Astrocyte of the spinal cord (primary cell): ENCODE results near the gene LRRC26.

Experiments
- DNase-seq: peaks from one replicate; pipeline ENCODE4 v3.0.0; 2011; ENCODE audit warnings: low read depth, low spot score
- H3K4me3 ChIP-seq: 2 replicates; pipeline ENCODE4 v1.5.1; 2011; ENCODE audit warnings: low read depth, mild to moderate bottlenecking, low read length, moderate library complexity
- in situ Hi-C: cut with HindIII; loops from 2 replicates; pipeline ENCODE4 v1.10.0; 2017; ENCODE audit warnings: low sequenced_read_pairs
- TF ChIP-seq, protein P1 (sequence below): IDR thresholded peaks from 2 replicates; pipeline ENCODE4 v1.5.1; 2012; ENCODE audit warnings: low read depth, mild to moderate bottlenecking, low read length, inconsistent platforms

The LRRC26 gene

DNA sequence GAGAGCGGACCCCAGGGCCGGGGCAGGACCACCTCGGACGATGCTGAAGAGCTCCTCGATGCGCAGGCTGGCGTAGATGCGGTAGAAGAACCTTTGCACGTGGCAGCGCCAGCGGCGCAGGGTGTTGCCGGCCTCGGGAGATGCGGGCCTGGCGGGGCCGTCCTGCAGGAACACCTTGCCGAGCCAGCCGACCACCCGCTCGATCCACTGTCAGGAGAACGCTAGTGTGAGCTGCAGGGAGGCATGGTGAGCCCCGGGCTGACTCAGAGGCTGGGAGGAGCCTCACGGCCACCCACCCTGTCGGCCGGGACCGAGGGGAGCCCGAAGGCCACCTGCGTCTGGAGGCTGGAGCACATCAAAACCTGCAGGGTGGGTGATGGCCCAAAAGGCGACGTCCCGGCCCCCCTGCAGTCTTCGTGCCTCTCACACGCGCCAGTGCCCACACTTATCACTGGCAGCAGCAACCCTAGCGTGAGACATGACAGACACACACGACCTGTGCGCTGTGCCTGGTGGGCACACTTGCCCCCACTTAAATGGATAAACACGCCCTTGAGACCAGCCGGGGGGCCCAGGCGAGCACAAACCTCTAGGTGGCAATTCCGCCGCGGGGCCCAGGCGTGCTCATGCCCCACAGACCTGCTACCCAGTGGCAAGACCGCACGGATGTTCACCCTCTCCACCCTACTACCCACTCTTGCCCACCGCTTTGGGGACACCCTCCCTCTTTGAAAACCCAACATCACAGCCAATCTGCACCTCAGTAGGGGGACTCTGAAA is 15.2 kb upstream of the LRRC26 start:
- TF ChIP-seq, protein P1, sequence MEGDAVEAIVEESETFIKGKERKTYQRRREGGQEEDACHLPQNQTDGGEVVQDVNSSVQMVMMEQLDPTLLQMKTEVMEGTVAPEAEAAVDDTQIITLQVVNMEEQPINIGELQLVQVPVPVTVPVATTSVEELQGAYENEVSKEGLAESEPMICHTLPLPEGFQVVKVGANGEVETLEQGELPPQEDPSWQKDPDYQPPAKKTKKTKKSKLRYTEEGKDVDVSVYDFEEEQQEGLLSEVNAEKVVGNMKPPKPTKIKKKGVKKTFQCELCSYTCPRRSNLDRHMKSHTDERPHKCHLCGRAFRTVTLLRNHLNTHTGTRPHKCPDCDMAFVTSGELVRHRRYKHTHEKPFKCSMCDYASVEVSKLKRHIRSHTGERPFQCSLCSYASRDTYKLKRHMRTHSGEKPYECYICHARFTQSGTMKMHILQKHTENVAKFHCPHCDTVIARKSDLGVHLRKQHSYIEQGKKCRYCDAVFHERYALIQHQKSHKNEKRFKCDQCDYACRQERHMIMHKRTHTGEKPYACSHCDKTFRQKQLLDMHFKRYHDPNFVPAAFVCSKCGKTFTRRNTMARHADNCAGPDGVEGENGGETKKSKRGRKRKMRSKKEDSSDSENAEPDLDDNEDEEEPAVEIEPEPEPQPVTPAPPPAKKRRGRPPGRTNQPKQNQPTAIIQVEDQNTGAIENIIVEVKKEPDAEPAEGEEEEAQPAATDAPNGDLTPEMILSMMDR: no peak
- no peak for DNase-seq
- no peak overlapping the region for H3K4me3 ChIP-seq
- in situ Hi-C loops: no loop called here

DNA sequence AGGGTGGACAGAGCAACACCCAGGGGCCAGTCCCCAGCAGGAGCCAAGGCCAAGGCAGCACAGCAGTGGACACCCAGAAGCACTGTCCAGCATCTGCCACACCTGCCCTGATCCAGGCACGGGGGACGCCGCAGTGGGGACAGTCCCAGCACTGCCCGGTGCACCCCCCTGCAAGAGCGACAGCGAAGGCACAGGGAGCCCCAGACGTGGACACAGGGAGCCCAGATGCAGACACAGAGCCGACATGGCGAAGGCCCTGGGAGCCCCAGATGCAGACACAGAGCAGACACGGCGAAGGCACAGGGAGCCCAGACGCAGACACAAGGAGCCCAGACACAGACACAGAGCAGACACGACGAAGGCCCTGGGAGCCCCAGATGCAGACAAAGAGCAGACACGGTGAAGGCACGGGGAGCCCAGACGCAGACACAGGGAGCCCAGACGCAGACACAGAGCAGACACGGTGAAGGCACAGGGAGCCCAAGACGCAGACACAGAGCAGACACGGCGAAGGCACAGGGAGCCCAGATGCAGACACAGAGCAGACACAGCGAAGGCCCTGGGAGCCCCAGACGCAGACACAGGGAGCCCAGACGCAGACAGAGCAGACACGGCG is 14.2 kb upstream of the LRRC26 start:
- no peak overlapping the region for H3K4me3 ChIP-seq
- TF ChIP-seq, protein P1: no peak
- no peak for DNase-seq
- in situ Hi-C loops: no loop called here

DNA sequence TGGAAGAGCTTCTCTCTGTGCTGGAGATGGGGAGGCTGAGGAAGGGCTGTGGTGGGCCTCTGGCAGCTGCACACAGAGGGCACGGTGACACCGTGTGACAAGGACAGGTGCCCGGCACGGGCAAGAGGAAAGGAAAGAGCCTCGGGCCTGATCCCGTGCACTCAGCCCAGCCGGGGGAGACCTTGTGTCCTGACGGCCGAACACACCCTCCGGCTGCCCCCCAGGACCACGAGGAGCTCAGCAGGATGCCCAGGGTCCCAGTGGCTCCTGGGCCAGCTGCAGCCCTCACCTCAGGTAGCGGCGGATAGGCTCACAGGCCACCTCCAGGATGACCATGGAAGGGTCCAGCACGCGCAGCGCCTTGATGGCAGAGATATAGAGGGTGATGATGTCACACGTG is 13.0 kb upstream of the LRRC26 start:
- DNase-seq: no peak
- in situ Hi-C loops: no loop called here
- H3K4me3 ChIP-seq: no peak overlapping the region
- TF ChIP-seq, protein P1: no peak

DNA sequence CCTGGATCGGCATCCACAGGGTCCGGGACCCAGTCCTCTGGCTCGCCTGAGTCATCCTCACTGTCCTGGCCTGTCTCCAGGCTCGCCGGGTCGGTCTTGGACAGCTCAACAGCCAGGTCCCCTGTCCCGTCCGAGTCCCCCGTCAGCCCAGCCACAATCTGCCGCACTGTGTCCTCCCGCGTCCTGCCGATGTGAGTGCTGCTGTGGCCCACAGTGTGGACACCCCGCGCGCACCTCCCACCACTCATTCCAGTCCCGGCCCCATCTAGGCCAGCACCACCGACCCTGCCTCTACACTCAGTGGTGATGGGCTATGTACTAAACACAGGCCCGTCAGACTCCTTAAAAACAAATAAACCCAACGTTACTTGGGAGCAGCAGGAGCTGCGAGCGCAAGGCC is 11.8 kb upstream of the LRRC26 start:
- in situ Hi-C loops: no loop called here
- DNase-seq: no peak
- TF ChIP-seq, protein P1: no peak
- H3K4me3 ChIP-seq: no peak overlapping the region

DNA sequence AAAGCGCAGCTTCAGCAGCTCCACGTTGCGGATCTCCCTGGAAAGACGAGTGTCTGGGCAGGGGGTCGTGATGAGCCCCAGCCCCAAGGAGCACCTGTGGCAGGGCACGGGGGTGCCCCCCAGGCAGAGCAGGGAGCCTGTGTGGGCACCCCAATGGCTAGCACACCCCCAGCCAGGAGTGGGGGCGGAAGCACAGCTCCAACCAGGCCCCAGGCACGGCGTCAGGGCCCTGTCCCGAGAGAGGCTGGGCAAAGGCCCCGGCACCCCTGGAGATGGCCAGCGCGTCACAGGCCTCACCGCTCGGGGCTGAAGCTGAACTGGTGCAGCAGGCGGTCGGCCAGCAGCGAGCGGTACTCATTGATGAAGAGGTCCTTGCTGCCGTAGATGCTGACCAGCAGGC is 10.6 kb upstream of the LRRC26 start:
- in situ Hi-C loops: no loop called here
- TF ChIP-seq, protein P1: no peak
- no peak overlapping the region for H3K4me3 ChIP-seq
- DNase-seq: no peak

DNA sequence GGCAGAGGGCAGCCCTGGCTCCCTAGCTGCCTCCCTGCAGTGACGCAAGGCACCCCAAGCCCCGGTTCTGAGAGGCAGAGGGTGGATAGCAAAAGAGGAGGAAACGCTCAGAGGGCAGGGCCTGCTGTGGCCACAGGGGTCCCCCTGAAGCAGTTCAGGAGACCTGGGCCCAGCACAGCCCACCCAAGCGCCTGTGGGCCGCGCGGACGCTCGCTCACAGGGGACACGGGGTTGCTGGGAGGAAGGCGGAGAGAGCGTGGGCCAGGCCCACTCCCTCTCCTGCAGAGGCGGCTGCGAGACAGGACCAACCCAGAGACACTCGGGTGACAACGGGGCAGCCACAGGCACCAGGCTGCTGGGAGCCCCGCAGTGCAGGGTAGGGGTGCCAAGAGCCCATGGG is 9.9 kb upstream of the LRRC26 start:
- TF ChIP-seq, protein P1: no peak
- no peak for DNase-seq
- in situ Hi-C loops: no loop called here
- H3K4me3 ChIP-seq: no peak overlapping the region
